Measurements from ENCODE around the gene CELSR2. TPM values are rescaled to one million over a fixed set of nuclear protein-coding genes. Genes with fewer than 3 reads are reported as not detected.

Gene CELSR2
- total RNA-seq, 1 donor from 2014 or later, result 6.3 TPM

- ATAC-seq (ENCODE audit: poor library complexity) (no peak), DNase-seq (no peak)
- intact Hi-C loops (cut with DNase I), result no loop called here
These were observed 60.0 kb downstream of the CELSR2 start for GRCh38 chr1:109309347-109309746.

GRCh38 chr1:109312246-109312645 lies 62.9 kb downstream of the CELSR2 start:
- no peak for ATAC-seq (ENCODE audit: poor library complexity)
- no peak for DNase-seq
- intact Hi-C loops (cut with DNase I), result no loop called here

GRCh38 chr1:109312978-109313775 lies 63.8 kb downstream of the CELSR2 start:
- intact Hi-C loops (cut with DNase I), result no loop called here
- DNase-seq, result no peak

GRCh38 chr1:109314795-109315194 lies 65.5 kb downstream of the CELSR2 start:
- intact Hi-C loops (cut with DNase I), result no loop called here
- DNase-seq, result no peak
- ATAC-seq (ENCODE audit: poor library complexity), result no peak

More at GRCh38 chr1:109312978-109313775, 63.8 kb downstream of the CELSR2 start:
- ATAC-seq (ENCODE audit: poor library complexity), result peak; percentile 30

GRCh38 chr1:109315288-109315687 lies 65.9 kb downstream of the CELSR2 start:
- DNase-seq, result no peak
- ATAC-seq (ENCODE audit: poor library complexity), result no peak
- intact Hi-C loops (cut with DNase I), result no loop called here

GRCh38 chr1:109316506-109316905 lies 67.2 kb downstream of the CELSR2 start:
- ATAC-seq (ENCODE audit: poor library complexity) (no peak), DNase-seq (no peak)
- intact Hi-C loops (cut with DNase I), result no loop called here

GRCh38 chr1:109319114-109319513 lies 69.8 kb downstream of the CELSR2 start:
- DNase-seq, result no peak
- intact Hi-C loops (cut with DNase I), result no loop called here
- ATAC-seq (ENCODE audit: poor library complexity), result no peak

- DNase-seq (no peak), ATAC-seq (ENCODE audit: poor library complexity) (no peak)
- intact Hi-C loops (cut with DNase I), result no loop called here
These were observed 73.6 kb downstream of the CELSR2 start for GRCh38 chr1:109322974-109323373.

Other genes starting within 250 kb of the CELSR2 start
- gene WDR47, start 207.4 kb upstream of the CELSR2 start, total RNA-seq, result 15.1 TPM
- gene TAF13, start 173.5 kb upstream of the CELSR2 start, total RNA-seq, result 56.9 TPM
- 31.1 TPM for gene TMEM167B, start 158.8 kb upstream of the CELSR2 start, total RNA-seq
- 0.19 TPM for gene ELAPOR1, start 135.4 kb upstream of the CELSR2 start, total RNA-seq
- 92.8 TPM for gene SARS1, start 35.6 kb upstream of the CELSR2 start, total RNA-seq
- gene PSRC1, start 33.6 kb downstream of the CELSR2 start, total RNA-seq, result 0.73 TPM
- 0.73 TPM for gene MYBPHL, start 57.5 kb downstream of the CELSR2 start, total RNA-seq
- 127 TPM for gene SORT1, start 148.4 kb downstream of the CELSR2 start, total RNA-seq
- gene PSMA5, start 176.9 kb downstream of the CELSR2 start, total RNA-seq, result 56.8 TPM
- 28.9 TPM for gene SYPL2, start 217.0 kb downstream of the CELSR2 start, total RNA-seq
- 2.4 TPM for gene ATXN7L2, start 234.4 kb downstream of the CELSR2 start, total RNA-seq
- 5.3 TPM for gene CYB561D1, start 244.6 kb downstream of the CELSR2 start, total RNA-seq

All from Right ventricle myocardium superior (tissue), 1 donor.